ENCODE data around the gene KCNJ5. TPM values are rescaled to one million over a fixed set of nuclear protein-coding genes. Genes with fewer than 3 reads are reported as not detected.

KCNJ5 gene
- total RNA-seq, 1 experiment from 2014 or later: 0.17 TPM

- H3K4me3 ChIP-seq (replicated peaks in 1 of 2; ENCODE audit: low read depth in 1 of 2, low read length in 2 of 2): no peak overlapping the region
- CTCF ChIA-PET: no interaction called here
- no peaks in the 10 kb centered on the region for H3K9me3 ChIP-seq (ENCODE audit: control insufficient read depth in 1 of 2, insufficient read depth in 1 of 2, low read depth in 1 of 2, low read length in 2 of 2)
- RAD21 ChIA-PET (ENCODE audit: low non-redundant PET in 1 of 2, low total read pairs in 2 of 2, uncharacterized antibody in 2 of 2, unreplicated experiment in 2 of 2): no interaction called here
- H2AFZ ChIP-seq (ENCODE audit: low read depth, low read length, poor library complexity, severe bottlenecking): no peak overlapping the region
- no peak overlapping the region for H3K4me2 ChIP-seq (ENCODE audit: low read length)
- no peak for DNase-seq (ENCODE audit: low read depth, low spot score)
- H3K79me2 ChIP-seq (ENCODE audit: insufficient read depth, low read length): no peaks in the 10 kb centered on the region
- TF ChIP-seq, protein P1, sequence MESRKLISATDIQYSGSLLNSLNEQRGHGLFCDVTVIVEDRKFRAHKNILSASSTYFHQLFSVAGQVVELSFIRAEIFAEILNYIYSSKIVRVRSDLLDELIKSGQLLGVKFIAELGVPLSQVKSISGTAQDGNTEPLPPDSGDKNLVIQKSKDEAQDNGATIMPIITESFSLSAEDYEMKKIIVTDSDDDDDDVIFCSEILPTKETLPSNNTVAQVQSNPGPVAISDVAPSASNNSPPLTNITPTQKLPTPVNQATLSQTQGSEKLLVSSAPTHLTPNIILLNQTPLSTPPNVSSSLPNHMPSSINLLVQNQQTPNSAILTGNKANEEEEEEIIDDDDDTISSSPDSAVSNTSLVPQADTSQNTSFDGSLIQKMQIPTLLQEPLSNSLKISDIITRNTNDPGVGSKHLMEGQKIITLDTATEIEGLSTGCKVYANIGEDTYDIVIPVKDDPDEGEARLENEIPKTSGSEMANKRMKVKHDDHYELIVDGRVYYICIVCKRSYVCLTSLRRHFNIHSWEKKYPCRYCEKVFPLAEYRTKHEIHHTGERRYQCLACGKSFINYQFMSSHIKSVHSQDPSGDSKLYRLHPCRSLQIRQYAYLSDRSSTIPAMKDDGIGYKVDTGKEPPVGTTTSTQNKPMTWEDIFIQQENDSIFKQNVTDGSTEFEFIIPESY (IDR thresholded peaks at IDR 0.05; ENCODE audit: extremely low read depth, insufficient replicate concordance, low read length): no peak
- no peak for TF ChIP-seq REST (IDR thresholded peaks at IDR 0.05; ENCODE audit: low read depth)
- no peak for TF ChIP-seq CEBPB (IDR thresholded peaks at IDR 0.05; ENCODE audit: low read depth)
- TF ChIP-seq TCF7L2 (IDR thresholded peaks at IDR 0.05; ENCODE audit: borderline replicate concordance, extremely low read depth, insufficient read depth, insufficient read length): no peak
- no peak for TF ChIP-seq CTCF (IDR thresholded peaks at IDR 0.05 in 2 of 3, conservative IDR thresholded peaks at IDR 0.05 in 1 of 3; ENCODE audit: borderline replicate concordance in 1 of 3, insufficient read depth in 1 of 3, low read depth in 2 of 3, low read length in 2 of 3)
- TF ChIP-seq POLR2AphosphoS5 (IDR thresholded peaks at IDR 0.05; ENCODE audit: low read depth, low read length): no peak
- no peak for TF ChIP-seq JUND (IDR thresholded peaks at IDR 0.05)
- no peak for TF ChIP-seq RAD21 (IDR thresholded peaks at IDR 0.05; ENCODE audit: low read depth)
- POLR2A ChIA-PET: no interaction called here
- H4K20me1 ChIP-seq (ENCODE audit: insufficient read depth): no peaks in the 10 kb centered on the region
- intact Hi-C loops (cut with micrococcal nuclease): no loop called here
- no peaks in the 10 kb centered on the region for H3K27me3 ChIP-seq (ENCODE audit: insufficient read depth, low read length)
- ATAC-seq: no peak
- H3K9me2 ChIP-seq (ENCODE audit: insufficient read depth): no peaks in the 10 kb centered on the region
- no peak overlapping the region for H3K9ac ChIP-seq (ENCODE audit: low read length)
- H3K4me1 ChIP-seq (ENCODE audit: control insufficient read depth in 1 of 2, insufficient read depth in 2 of 2, low read length in 2 of 2): no peaks in the 10 kb centered on the region
- H3K27ac ChIP-seq (ENCODE audit: low read depth, low read length): no peak overlapping the region
- no peaks in the 10 kb centered on the region for H3K36me3 ChIP-seq (ENCODE audit: control insufficient read depth in 1 of 2, insufficient read depth in 2 of 2, low read length in 2 of 2)
- BruUV-seq (replicated peaks): no TSS peak
Measured at GRCh38 chr11:128926000-128926399, 34.8 kb downstream of the KCNJ5 start.
